Adrenal gland (tissue), 5 donors: ENCODE data around the gene ARHGEF33.

ENCODE experiments used
- POLR2A ChIP-seq, 2 donors: fragments of 450-650 bp; IDR thresholded peaks; one replicate each; pipeline ENCODE4 v1.6.1; 2017; ENCODE audit warnings: antibody characterized with exemption in 2 of 2, mild to moderate bottlenecking in 2 of 2, moderate library complexity in 1 of 2
- TF ChIP-seq, protein P1 (sequence below), 6 experiments: fragments of 450-650 bp in 4 of 6; fragments of 200-600 bp in 2 of 6; sonication (generic) in 1 of 6; IDR thresholded peaks; 1 replicate in 5 of 6; 2 replicates in 1 of 6; pipeline versions ENCODE4 v1.5.1 to v1.8.0; 2016 to 2021; ENCODE audit warnings: antibody characterized with exemption in 6 of 6, mild to moderate bottlenecking in 2 of 6, moderate library complexity in 1 of 6
- donor health status: DM: no; HTN: no; CAD: no.

DNA sequence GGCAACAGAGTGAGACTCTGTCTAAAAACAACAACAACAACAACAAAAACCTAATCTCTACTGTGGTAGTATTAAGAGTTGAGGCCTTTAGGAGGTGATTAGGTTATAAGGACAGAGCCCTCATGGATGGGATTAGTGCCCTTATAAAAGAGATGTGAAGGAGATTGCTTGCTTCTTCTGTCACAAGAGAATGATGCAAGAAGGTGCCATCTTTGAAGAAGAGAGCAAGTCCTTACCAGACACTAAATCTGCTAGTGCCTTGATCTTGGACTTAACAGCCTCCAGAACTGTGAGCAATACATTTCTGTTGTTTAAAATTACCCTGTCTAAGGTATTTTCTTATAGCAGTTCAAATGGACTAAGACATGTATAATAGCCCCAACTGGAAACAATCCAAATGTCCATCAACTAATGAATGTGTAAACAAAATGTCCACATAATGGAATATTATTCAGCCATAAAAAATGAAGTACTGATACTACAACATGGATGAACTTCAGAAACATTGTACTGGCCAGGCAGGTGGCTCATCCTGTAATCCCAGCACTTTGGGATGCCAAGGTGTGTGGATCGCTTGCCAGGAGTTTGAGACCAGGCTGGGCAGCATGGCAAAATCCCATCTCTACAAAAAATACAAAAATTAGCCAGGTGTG lies 1.6 kb upstream of the ARHGEF33 start:
- TF ChIP-seq, protein P1, sequence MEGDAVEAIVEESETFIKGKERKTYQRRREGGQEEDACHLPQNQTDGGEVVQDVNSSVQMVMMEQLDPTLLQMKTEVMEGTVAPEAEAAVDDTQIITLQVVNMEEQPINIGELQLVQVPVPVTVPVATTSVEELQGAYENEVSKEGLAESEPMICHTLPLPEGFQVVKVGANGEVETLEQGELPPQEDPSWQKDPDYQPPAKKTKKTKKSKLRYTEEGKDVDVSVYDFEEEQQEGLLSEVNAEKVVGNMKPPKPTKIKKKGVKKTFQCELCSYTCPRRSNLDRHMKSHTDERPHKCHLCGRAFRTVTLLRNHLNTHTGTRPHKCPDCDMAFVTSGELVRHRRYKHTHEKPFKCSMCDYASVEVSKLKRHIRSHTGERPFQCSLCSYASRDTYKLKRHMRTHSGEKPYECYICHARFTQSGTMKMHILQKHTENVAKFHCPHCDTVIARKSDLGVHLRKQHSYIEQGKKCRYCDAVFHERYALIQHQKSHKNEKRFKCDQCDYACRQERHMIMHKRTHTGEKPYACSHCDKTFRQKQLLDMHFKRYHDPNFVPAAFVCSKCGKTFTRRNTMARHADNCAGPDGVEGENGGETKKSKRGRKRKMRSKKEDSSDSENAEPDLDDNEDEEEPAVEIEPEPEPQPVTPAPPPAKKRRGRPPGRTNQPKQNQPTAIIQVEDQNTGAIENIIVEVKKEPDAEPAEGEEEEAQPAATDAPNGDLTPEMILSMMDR (IDR thresholded peaks at IDR 0.05): no peak
- no peak for TF ChIP-seq POLR2A (IDR thresholded peaks at IDR 0.05)
